ENCODE data around the gene COPRS.

COPRS gene, protein sequence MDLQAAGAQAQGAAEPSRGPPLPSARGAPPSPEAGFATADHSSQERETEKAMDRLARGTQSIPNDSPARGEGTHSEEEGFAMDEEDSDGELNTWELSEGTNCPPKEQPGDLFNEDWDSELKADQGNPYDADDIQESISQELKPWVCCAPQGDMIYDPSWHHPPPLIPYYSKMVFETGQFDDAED

DNA sequence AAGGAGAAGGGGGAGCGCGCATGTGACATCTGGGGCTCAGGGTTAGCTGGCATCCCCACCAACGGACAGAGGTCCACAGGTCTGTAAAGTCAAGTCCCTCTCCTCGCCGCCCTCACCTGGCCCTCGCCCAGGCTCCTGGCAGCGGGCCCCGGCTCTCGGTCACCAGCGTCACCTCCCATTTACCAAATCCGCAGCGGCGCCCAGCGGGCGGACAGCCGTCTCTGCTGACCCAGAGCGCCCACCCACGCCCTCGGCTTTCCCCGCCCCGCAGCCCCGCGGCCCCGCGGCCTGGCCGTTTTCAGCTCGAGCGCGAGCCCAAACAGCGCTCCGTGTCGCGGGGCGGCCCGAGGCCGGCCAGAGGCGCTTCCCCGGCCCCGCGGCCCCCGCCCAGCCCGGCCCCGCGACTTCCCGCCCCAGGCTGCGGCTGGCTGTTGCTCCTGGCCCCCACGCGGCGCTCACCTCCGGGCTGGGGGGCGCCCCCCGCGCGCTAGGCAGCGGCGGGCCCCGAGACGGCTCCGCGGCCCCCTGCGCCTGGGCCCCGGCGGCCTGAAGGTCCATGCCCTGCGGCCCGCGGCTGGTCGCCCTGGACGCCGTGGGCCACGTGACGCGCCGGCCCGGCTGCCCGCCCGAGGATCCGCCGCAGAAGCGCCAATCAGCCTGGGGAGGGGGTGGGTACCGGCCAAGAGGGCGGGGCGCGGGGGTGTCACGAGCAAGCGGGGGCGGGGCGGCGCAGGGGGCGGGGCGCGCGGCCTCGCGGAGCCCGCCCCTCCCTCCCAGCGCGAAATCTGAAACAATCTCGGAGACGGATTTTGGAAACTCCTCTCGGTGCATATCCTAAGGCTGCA, at the start of gene COPRS:
Gene COPRS, minus strand, starts transcription at position 603 of the 845 bp plus-strand sequence. Its CDS starts 45 bp downstream, at position 558.
- FAIRE-seq: no peak

DNA sequence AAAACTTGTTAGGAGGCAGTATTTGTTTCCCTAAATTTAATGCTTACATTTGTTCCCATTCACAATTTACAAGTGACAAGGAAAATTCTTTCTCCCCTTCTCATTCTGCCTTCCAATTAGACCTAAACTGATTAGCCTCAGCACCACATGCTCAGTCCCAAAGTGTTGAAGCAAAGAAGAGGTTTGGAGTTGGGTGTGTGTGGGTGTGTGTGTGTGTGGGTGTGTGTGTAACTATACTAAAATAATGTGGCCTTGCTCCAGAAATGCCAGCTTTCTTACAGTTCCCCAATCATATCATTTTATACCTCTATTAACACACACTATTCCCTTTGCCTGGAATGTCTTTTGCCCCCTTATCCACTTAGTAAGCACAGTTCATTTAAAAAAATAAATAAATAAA, 49.3 kb upstream of the COPRS start:
- no peak for FAIRE-seq

DNA sequence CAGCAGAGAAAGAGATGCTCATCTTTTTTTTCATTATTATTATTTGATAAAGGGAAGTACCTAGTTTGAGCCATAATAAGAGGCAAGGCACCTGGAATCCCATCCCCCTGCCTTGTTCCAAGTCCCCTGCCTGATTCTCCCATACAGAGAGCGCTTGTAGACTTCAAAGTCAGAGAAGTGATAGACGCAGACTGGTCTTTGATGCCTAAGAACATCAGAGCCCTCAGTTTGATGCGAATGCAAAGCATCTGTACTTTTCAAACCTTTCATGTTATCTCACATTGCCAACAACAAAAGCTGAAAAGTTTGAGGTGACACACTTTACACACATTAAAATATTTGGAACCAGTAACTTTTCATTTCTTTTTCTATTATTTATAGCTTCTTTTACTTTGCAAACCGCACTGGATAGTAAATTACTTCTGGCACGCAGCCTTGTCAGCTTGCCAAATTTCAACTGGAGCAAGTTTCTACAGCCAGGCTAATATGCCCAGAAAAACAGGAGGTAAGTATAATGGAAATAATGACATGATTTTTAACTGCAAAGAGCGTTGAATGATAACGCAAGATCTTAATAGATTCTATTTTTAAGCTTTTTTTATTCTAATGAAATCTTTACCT, 48.4 kb upstream of the COPRS start:
- no peak for FAIRE-seq

- FAIRE-seq: no peak
Measured at GRCh38 chr17:31903401-31903800, 44.4 kb upstream of the COPRS start.

DNA sequence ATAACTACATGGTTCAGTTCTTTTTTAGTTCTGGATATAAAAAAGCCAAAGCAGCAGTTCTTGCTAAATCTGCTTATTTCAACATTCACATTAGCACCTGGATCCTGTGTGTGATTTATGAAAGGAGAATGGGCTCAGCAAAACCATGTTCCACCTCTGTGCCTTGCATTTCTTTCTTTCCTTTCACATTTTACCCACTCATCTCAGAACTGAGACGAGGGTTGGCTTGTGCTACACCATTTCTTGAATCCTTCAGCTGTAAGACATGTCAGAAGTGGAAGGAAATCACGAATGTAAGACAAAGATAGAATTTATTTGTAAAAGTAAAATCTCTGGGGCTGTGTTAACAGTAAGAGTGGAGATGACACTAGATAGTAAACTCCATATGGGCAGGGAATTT, 43.6 kb upstream of the COPRS start:
- no peak for FAIRE-seq

DNA sequence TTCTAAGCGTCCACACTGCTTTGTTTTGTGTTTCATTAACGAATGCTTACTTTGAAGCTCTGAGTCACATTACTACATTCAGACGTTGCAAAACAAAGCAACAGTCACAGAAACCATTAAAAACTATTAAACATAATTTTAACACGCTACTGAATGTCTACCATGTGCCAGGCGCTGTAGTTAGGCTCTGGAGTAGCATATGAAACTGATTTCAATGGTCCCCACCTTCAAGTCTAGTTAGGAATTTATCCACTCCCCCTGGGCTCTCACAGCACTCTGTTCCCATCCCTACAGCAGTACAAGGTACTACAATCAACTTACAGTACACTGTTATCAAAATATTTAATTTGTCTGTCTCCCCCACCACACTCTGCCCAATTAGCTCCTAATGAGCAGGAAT, 41.8 kb upstream of the COPRS start:
- FAIRE-seq: no peak

GRCh38 chr17:31888124-31888523, 29.1 kb upstream of the COPRS start:
- FAIRE-seq: no peak

DNA sequence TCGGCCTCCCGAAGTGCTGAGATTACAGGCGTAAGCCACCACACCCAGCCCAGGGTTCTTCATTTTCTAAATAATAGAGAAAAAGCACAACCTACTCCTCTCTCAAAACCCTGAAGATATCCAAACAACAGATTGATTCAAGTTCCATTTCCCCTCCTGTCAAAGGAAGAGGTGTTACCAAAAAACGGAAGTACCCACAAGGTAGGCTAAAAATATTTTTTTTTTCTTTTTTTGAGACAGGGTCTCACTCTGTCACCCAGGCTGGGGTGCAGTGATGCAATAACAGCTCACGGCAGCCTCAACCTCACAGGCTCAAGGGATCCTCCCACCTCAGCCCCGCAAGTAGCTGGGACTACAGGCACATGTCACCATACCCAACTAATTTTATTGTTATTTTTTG, 23.5 kb upstream of the COPRS start:
- no peak for FAIRE-seq

GRCh38 chr17:31880311-31880710, 21.3 kb upstream of the COPRS start:
- FAIRE-seq: no peak

DNA sequence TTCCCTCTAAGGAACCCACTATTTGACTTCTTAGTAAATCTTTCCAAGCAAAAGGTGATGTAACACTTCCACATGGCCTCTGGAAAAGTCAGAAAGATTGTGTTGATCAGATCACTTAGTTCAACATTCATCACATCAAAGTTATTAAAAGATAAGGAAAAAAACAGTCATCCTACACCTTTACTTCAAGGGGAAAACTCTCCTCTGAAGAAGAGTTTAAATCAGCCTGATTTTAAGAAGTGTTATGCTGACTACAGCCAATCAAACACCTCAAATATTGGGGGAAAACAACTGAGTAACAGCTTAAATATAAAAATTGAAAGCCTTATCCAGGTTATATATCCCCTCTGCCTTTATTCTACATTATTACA, 19.6 kb upstream of the COPRS start:
- FAIRE-seq: no peak

- no peak for FAIRE-seq
Measured at GRCh38 chr17:31877911-31878702, 19.1 kb upstream of the COPRS start.

DNA sequence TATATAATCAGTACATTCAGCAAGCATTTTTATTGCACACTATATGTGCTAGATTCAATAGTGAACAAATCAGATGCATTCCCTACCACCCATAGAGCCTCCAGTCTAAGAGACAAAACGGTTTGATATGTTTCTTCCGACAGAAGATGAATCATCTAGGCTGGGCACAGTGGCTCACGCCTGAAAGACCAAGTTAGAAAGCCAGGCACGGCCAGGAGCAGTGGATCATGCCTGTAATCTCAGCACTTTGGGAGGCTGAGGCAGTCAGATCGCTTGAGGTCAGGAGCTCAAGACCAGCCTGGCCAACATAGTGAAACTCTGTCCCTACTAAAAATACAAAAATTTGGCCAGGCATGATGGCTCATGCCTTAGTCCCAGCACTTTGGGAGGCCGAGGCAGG, 18.3 kb upstream of the COPRS start:
- FAIRE-seq: no peak

- FAIRE-seq: no peak
Measured at GRCh38 chr17:31875081-31875480, 16.0 kb upstream of the COPRS start.

DNA sequence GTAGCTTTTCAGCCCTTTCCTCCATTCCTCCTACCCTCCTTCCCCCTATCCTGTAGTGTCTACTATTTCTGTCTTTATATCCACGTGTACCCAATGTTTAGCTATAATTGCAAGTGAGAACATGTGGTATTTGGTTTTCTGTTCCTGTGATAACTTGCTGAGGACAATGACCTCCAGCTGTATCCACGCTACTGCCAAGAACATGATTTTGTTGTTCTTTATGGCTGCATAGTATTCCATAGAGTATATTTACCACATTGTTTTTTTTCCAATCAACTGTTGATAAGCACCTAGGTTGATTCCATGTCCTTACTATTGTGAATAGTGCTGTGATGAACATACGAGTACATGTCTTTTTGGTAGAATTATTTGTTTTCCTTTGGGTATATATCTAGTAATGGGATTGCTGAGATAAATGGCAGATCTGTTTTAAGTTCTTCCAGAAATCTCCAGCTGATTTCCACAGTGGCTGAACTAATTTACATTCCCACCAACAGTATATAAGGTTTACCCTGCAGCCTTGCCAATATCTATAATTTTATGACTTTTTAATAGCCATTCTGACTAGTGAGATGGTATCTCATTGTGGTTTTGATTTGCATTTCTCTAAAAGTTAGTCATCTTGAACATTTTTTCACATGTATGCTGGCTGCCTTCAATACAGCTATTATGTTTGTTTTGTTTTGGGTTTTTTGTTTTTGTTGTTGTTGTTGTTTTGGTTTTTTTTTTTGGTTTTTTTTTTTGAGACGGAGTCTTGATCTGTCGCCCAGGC, 10.9 kb upstream of the COPRS start:
- FAIRE-seq: no peak

- no peak for FAIRE-seq
Measured at GRCh38 chr17:31869031-31869430, 10.0 kb upstream of the COPRS start.

DNA sequence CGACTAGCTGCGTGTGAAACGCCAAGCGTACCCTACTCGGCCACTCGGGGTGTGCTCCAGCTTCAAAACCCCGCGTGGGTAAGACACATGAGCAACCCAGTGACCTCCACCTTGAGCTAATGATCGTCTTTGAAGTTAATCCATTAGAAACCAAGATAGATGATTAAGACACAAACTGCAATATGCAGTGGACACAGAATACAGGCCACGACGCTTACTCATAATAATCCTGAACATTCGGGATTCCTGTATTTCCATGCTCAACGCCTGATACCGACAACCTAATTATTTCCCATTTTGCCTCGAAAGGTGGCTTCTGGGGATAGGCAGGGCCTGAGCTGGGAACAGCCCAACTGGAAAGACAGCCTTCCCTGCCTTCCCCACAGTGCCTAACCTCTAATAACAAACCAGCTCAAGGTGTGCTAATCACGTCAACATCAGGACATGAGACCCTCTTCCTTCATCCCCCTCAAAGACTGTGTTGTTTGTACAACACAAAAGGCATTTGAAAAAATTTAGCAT, 504 bp upstream of the COPRS start:
- no peak for FAIRE-seq

- FAIRE-seq: no peak
Measured at GRCh38 chr17:31857920-31858641, 963 bp downstream of the COPRS start.

DNA sequence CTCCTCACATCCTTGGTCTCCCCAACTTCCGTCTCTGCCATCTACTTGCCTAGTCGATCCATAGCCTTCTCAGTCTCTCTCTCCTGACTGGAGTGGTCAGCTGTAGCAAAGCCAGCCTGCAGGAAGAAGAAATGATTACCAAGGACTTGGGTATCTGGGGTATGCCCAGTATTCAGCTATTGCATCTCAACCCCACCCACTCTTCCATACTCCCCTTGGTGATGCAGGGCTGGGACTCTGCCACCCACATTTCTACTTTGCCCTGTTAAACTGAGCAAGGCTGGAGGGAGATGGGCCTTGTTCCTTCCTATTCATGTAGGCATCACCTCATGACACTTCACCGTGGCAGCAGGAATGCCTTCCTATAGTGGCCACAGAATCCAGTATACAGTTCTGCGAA, 2.3 kb downstream of the COPRS start:
- no peak for FAIRE-seq

GRCh38 chr17:31854672-31855071, 4.4 kb downstream of the COPRS start:
- no peak for FAIRE-seq

DNA sequence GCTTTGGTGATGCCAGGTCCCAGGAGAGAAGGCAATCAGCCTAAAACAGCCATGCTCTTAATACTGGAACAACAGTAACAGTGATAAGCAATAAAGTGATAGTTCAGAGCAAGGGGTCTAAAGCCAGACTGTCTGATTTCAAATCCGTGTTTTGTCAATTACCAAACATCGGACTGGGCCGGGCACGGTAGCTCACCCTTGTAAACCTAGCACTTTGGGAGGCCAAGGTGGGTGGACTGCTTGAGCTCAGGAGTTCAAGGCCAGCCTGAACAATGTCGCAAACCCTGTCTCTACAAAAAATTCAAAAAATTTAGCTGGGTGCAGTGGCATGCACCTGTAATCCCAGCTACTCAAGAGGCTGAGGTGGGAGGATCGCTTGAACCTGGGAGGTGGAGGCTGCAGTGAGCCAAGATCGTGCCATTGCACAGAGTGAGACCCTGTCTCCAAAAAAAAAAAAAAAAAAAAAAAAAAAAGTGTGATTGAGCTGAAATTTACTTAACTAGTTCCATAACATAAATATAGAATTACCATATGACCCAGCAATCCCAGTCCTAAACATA, 5.1 kb downstream of the COPRS start:
- no peak for FAIRE-seq

- no peak for FAIRE-seq
Measured at GRCh38 chr17:31845291-31845690, 13.8 kb downstream of the COPRS start.
